ENCODE measurements around the gene GAB1. TPM values are rescaled to one million over a fixed set of nuclear protein-coding genes. Genes with fewer than 3 reads are reported as not detected.

GAB1 gene
- total and polyA plus RNA-seq, 4 donors = 2.4 to 31.3 (median 6.9) TPM

DNA sequence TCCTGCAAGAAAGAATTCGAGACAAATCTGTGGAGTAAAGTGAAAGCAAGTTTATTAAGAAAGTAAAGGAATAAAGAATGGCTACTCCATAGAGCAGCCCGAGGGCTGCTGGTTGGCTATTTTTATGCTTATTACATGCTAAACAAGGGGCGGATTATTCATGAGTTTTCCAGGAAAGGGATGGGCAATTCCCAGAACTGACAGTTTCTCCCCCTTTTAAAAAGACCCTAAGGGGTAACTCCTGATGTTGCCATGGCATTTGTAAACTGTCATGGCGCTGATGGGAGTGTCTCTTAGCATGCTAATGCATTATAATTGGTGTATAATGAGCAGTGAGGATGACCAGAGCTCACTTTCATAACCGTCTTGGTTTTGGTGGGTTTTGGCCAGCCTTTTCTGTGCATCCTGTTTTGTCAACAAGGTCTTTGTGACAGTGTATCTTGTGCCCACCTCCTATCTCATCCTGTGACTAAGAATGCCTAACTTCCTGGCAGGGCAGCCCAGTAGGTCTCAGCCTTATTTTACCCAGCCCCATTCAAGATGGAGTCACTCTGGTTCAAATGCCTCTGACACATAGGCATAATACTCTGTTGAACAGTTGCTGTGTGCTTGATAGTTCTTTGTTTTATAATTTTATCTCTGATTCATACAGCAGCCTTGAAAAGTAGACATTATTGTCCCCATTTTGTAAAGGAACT is 25.8 kb downstream of the GAB1 start:
- no peak for DNase-seq (ENCODE audit: low spot score)
- H3K27ac ChIP-seq (ENCODE audit: low read depth in 1 of 2, low read length in 2 of 2) = no peak overlapping the region
- no peaks in the 10 kb centered on the region for H3K27me3 ChIP-seq (ENCODE audit: control insufficient read depth in 4 of 4, insufficient read depth in 4 of 4, low read length in 3 of 4)
- WGBS = 93% methylated on average over 5 of the region's 5 CpGs
- no peak overlapping the region for H3K9ac ChIP-seq (ENCODE audit: low read depth in 1 of 2, low read length in 2 of 2)
- no peaks in the 10 kb centered on the region for H3K9me3 ChIP-seq (ENCODE audit: control insufficient read depth in 4 of 4, low read length in 3 of 4)
- peaks cover 2 to 20% (median 4%) of the 10 kb centered on the region in 4 donors for H3K4me1 ChIP-seq (ENCODE audit: control insufficient read depth in 4 of 4, insufficient read depth in 4 of 4, low read length in 3 of 4)
- TF ChIP-seq, protein P1, sequence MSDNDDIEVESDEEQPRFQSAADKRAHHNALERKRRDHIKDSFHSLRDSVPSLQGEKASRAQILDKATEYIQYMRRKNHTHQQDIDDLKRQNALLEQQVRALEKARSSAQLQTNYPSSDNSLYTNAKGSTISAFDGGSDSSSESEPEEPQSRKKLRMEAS (IDR thresholded peaks at IDR 0.05) = no peak
- no peak for TF ChIP-seq GABPA (IDR thresholded peaks at IDR 0.05 in 1 of 2, conservative IDR thresholded peaks at IDR 0.05 in 1 of 2)
- no peak for TF ChIP-seq TAF1 (conservative IDR thresholded peaks at IDR 0.05)
- no peak for TF ChIP-seq SP1 (IDR thresholded peaks at IDR 0.05)
- TF ChIP-seq, protein P2, sequence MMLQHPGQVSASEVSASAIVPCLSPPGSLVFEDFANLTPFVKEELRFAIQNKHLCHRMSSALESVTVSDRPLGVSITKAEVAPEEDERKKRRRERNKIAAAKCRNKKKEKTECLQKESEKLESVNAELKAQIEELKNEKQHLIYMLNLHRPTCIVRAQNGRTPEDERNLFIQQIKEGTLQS (IDR thresholded peaks at IDR 0.05) = no peak
- TF ChIP-seq HNF4G (IDR thresholded peaks at IDR 0.05) = no peak
- TF ChIP-seq FOXA2 (IDR thresholded peaks at IDR 0.05) = no peak
- TF ChIP-seq JUND (IDR thresholded peaks at IDR 0.05) = no peak
- TF ChIP-seq, protein P3, sequence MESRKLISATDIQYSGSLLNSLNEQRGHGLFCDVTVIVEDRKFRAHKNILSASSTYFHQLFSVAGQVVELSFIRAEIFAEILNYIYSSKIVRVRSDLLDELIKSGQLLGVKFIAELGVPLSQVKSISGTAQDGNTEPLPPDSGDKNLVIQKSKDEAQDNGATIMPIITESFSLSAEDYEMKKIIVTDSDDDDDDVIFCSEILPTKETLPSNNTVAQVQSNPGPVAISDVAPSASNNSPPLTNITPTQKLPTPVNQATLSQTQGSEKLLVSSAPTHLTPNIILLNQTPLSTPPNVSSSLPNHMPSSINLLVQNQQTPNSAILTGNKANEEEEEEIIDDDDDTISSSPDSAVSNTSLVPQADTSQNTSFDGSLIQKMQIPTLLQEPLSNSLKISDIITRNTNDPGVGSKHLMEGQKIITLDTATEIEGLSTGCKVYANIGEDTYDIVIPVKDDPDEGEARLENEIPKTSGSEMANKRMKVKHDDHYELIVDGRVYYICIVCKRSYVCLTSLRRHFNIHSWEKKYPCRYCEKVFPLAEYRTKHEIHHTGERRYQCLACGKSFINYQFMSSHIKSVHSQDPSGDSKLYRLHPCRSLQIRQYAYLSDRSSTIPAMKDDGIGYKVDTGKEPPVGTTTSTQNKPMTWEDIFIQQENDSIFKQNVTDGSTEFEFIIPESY (IDR thresholded peaks at IDR 0.05) = no peak
- no peak for TF ChIP-seq FOXA1 (IDR thresholded peaks at IDR 0.05)
- no peak for TF ChIP-seq RXRA (IDR thresholded peaks at IDR 0.05)
- TF ChIP-seq NR2F2 (IDR thresholded peaks at IDR 0.05) = no peak
- TF ChIP-seq RAD21 (IDR thresholded peaks at IDR 0.05) = no peak
- no peak overlapping the region for H3K4me3 ChIP-seq (ENCODE audit: low read depth in 1 of 3, low read length in 3 of 3)
- no peaks in the 10 kb centered on the region for H3K36me3 ChIP-seq (ENCODE audit: control insufficient read depth in 4 of 4, insufficient read depth in 3 of 4, low read depth in 1 of 4, low read length in 3 of 4)

DNA sequence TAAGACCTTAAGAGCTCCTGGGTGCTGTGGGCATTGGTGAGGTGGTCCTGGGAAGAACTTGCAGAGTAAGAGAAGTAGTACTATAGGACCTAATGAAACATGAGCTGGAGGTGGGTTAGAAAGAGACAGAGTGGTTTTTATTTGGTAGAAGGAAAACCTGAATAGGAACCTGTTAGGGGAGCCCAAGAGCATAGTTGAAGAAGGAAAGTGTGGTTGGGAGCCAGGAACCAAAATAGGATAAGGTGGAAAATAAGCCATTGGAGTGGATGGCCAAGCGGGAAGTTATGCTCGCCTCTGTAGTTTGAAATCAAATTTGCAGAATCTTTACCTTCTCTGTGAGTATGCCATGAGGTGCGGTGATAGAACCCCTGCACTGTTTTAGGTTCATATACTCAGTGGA is 26.7 kb downstream of the GAB1 start:
- peaks cover 2 to 24% (median 4%) of the 10 kb centered on the region in 4 donors for H3K4me1 ChIP-seq (ENCODE audit: control insufficient read depth in 4 of 4, insufficient read depth in 4 of 4, low read length in 3 of 4)
- TF ChIP-seq FOXA2 (IDR thresholded peaks at IDR 0.05) = no peak
- TF ChIP-seq RAD21 (IDR thresholded peaks at IDR 0.05) = no peak
- TF ChIP-seq, protein P3 (IDR thresholded peaks at IDR 0.05) = no peak
- TF ChIP-seq FOXA1 (IDR thresholded peaks at IDR 0.05) = no peak
- TF ChIP-seq, protein P4, sequence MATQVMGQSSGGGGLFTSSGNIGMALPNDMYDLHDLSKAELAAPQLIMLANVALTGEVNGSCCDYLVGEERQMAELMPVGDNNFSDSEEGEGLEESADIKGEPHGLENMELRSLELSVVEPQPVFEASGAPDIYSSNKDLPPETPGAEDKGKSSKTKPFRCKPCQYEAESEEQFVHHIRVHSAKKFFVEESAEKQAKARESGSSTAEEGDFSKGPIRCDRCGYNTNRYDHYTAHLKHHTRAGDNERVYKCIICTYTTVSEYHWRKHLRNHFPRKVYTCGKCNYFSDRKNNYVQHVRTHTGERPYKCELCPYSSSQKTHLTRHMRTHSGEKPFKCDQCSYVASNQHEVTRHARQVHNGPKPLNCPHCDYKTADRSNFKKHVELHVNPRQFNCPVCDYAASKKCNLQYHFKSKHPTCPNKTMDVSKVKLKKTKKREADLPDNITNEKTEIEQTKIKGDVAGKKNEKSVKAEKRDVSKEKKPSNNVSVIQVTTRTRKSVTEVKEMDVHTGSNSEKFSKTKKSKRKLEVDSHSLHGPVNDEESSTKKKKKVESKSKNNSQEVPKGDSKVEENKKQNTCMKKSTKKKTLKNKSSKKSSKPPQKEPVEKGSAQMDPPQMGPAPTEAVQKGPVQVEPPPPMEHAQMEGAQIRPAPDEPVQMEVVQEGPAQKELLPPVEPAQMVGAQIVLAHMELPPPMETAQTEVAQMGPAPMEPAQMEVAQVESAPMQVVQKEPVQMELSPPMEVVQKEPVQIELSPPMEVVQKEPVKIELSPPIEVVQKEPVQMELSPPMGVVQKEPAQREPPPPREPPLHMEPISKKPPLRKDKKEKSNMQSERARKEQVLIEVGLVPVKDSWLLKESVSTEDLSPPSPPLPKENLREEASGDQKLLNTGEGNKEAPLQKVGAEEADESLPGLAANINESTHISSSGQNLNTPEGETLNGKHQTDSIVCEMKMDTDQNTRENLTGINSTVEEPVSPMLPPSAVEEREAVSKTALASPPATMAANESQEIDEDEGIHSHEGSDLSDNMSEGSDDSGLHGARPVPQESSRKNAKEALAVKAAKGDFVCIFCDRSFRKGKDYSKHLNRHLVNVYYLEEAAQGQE (IDR thresholded peaks at IDR 0.05) = no peak
- TF ChIP-seq SP1 (IDR thresholded peaks at IDR 0.05) = no peak
- no peak for TF ChIP-seq HNF4G (IDR thresholded peaks at IDR 0.05)
- TF ChIP-seq TAF1 (conservative IDR thresholded peaks at IDR 0.05) = no peak
- TF ChIP-seq NR2F2 (IDR thresholded peaks at IDR 0.05) = no peak
- no peak for TF ChIP-seq JUND (IDR thresholded peaks at IDR 0.05)
- WGBS = over 99% methylated on average over 3 of the region's 3 CpGs

More for the DNA sequence above, 26.7 kb downstream of the GAB1 start:
- Histone ChIP-seq H3K36me3 (ENCODE audit: control insufficient read depth in 4 of 4, insufficient read depth in 3 of 4, low read depth in 1 of 4, low read length in 3 of 4) (no peaks in the 10 kb centered on the region), H3K9ac (ENCODE audit: low read depth in 1 of 2, low read length in 2 of 2) (no peak overlapping the region), H3K9me3 (ENCODE audit: control insufficient read depth in 4 of 4, low read length in 3 of 4) (no peaks in the 10 kb centered on the region), H3K4me3 (ENCODE audit: low read depth in 1 of 3, low read length in 3 of 3) (no peak overlapping the region), H3K27ac (ENCODE audit: low read depth in 1 of 2, low read length in 2 of 2) (no peak overlapping the region), H3K27me3 (ENCODE audit: control insufficient read depth in 4 of 4, insufficient read depth in 4 of 4, low read length in 3 of 4) (no peaks in the 10 kb centered on the region)
- no peak for DNase-seq (ENCODE audit: low spot score)

Measured in liver (tissue), 9 donors.